Rectal smooth muscle tissue (tissue), 1 donor: ENCODE data around the gene ADAM17.
"Not testable (repeated sequence)": the region's sequence is repeated elsewhere in the genome, so short reads cannot be mapped to it uniquely, and the experiment has no call there.

Experiments
- H3K27ac ChIP-seq: one replicate; pipeline ENCODE4 v1.7.0; 2013; ENCODE audit warnings: low read depth, low read length, inconsistent platforms
- H3K27me3 ChIP-seq: one replicate; pipeline ENCODE4 v1.7.0; 2013; ENCODE audit warnings: low read length; ENCODE audit not compliant: control insufficient read depth, insufficient read depth
- H3K36me3 ChIP-seq: one replicate; pipeline ENCODE4 v1.7.0; 2013; ENCODE audit warnings: low read length; ENCODE audit not compliant: control insufficient read depth, insufficient read depth
- H3K4me1 ChIP-seq: one replicate; pipeline ENCODE4 v1.7.0; 2013; ENCODE audit warnings: low read length; ENCODE audit not compliant: control insufficient read depth, insufficient read depth
- H3K4me3 ChIP-seq: one replicate; pipeline ENCODE4 v1.7.0; 2013; ENCODE audit warnings: low read length
- H3K9ac ChIP-seq: one replicate; pipeline ENCODE4 v1.7.0; 2013; ENCODE audit warnings: low read length

Gene ADAM17

GRCh38 chr2:9535177-9535576 is 20.5 kb downstream of the ADAM17 start:
- Histone ChIP-seq H3K4me3 (no peak overlapping the region), H3K36me3 (no peaks in the 10 kb centered on the region), H3K27ac (no peak overlapping the region), H3K4me1 (no peaks in the 10 kb centered on the region), H3K9ac (no peak overlapping the region), H3K27me3 (no peaks in the 10 kb centered on the region)

DNA sequence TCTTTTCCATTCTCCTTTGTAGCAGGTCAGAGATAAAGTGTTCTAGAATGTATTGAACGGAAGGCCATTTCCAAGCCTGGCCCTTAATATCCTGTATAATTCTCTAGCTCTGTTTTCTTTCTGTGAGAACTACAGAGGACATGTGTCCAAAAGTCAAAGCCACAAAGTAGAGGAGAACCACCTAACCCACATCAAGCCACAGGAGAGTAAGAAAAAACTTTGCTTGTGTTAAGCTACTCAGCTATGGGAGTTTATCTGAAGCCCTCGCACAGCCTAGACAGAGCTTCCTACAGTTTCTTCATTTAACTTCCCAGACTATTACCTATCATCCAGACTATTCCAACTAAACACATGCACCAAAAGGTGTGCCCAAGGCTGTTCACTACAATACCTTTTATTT is 22.0 kb downstream of the ADAM17 start:
- no peak overlapping the region for H3K4me3 ChIP-seq
- H3K9ac ChIP-seq = no peak overlapping the region
- H3K4me1 ChIP-seq = no peaks in the 10 kb centered on the region
- no peaks in the 10 kb centered on the region for H3K27me3 ChIP-seq
- no peaks in the 10 kb centered on the region for H3K36me3 ChIP-seq
- H3K27ac ChIP-seq = no peak overlapping the region

DNA sequence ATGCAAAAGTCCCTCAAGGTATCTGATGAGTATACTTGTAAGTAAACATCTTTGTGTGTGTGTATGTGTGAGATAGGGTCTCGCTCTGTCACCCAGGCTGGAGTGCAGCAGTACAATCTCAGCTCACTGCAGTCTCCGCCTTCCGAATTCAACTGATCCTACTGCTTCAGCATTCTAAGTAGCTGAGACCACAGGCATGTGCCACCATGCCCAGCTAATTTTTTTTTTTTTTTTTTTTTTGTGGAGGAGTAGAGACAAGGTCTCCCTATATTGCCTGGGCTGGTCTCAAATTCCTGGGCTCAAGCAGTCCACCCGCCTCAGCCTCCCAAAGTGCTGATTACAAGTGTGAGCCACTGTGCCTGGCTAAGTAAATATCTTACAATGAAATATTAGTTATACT is 23.2 kb downstream of the ADAM17 start:
- no peaks in the 10 kb centered on the region for H3K4me1 ChIP-seq
- no peak overlapping the region for H3K4me3 ChIP-seq
- H3K36me3 ChIP-seq = no peaks in the 10 kb centered on the region
- H3K27me3 ChIP-seq = no peaks in the 10 kb centered on the region
- H3K27ac ChIP-seq = no peak overlapping the region
- no peak overlapping the region for H3K9ac ChIP-seq

DNA sequence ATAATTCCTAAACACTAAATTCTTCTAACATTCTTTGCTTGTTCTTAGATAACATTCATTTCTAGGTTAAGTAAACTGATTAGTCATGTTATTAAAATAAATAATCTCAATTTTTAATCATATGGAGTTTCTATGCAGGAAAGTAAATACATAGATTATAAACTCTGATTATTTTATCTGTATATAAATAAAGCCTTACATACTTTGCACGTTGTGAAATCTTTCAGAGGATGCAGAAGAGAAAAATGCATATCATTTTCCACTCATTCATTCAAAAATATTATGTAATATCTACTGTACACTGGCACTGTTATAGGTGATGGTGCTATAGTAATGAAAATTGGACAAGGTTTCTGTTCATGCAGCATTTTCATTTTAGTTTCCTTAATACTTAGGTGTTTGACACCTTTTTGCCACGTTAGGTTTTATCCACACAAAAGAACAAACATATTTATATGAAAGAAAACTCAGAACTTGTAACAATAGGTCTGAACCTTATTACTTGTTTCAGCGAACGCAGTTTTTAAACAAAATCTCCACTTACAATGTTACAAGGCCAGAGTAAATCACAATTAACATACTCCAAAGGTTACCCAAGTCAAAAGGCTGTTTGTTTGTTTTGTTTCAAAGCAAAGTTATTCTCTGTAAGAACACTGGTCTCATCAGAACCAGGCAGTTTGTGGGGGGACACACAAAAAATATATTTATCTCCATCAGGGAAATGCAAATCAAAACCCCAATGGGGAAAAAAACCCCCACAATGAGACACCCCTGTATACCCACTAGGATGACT is 27.4 kb downstream of the ADAM17 start:
- no peak overlapping the region for H3K9ac ChIP-seq
- H3K27ac ChIP-seq = no peak overlapping the region
- no peaks in the 10 kb centered on the region for H3K27me3 ChIP-seq
- peaks cover 2% of the 10 kb centered on the region for H3K36me3 ChIP-seq
- H3K4me1 ChIP-seq = no peaks in the 10 kb centered on the region
- no peak overlapping the region for H3K4me3 ChIP-seq

DNA sequence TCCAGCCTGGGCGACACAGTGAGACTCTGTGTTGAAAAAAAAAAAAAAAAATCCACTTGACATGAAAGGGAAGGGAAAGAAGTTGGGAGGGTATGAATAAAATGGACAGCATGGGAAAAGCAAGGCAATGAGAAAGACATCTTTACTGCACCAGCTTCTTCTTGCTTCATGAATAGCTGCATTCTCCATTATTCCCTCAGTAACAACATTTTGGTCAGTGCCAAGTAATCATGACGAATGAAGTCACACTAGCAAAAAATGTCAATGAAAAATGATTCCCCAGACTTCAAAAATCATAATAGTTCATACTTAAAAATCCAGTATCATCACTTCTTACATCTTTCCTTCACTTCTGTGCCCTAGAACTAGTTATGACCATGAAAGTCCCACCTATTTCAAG is 30.4 kb downstream of the ADAM17 start:
- Histone ChIP-seq H3K27ac (no peak overlapping the region), H3K4me3 (no peak overlapping the region), H3K27me3 (no peaks in the 10 kb centered on the region), H3K9ac (no peak overlapping the region), H3K4me1 (no peaks in the 10 kb centered on the region), H3K36me3 (peaks cover 5% of the 10 kb centered on the region)

DNA sequence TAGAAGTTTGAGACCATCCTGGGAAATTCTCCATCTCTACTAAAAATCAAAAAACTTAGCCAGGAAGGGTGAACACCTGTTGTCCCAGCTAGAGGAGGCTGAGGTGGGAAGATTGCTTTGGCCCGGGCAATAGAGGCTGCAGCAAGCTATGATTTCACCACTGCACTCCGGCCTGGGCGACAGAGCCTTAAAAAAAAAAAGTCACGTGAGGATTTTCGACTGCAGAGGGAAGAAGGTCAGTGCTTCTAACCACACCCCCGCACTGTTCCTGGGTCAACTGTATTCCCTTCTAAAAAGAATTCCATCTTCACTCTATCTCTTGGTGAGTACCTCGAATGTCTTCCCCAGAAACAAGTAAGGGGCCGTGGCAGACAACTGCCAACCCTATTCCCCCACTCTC is 31.3 kb downstream of the ADAM17 start:
- H3K9ac ChIP-seq = no peak overlapping the region
- peaks cover 12% of the 10 kb centered on the region for H3K36me3 ChIP-seq
- no peak overlapping the region for H3K4me3 ChIP-seq
- H3K27ac ChIP-seq = no peak overlapping the region
- H3K27me3 ChIP-seq = no peaks in the 10 kb centered on the region
- no peaks in the 10 kb centered on the region for H3K4me1 ChIP-seq

DNA sequence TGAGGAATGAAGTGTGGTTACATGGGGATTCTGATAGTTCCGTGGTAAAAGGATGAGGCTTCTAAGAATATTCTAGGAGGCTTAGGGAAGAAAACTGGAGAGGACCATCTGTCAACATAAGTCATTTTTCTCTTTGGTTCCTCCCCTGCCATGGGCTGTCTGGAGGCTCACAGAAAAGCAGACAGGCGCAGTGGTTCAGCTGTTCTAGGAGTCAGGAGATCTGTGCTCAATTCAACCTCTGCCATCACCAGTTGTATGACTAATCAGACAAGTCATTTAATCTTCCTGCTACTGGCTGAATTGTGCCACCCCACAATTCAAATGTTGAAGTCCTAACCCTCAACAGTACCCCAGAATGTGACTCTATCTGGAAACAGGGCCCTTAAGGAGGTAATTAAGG is 36.4 kb downstream of the ADAM17 start:
- no peak overlapping the region for H3K27ac ChIP-seq
- H3K9ac ChIP-seq = no peak overlapping the region
- no peak overlapping the region for H3K4me3 ChIP-seq
- no peaks in the 10 kb centered on the region for H3K4me1 ChIP-seq
- peaks cover 22% of the 10 kb centered on the region for H3K36me3 ChIP-seq
- H3K27me3 ChIP-seq = no peaks in the 10 kb centered on the region

DNA sequence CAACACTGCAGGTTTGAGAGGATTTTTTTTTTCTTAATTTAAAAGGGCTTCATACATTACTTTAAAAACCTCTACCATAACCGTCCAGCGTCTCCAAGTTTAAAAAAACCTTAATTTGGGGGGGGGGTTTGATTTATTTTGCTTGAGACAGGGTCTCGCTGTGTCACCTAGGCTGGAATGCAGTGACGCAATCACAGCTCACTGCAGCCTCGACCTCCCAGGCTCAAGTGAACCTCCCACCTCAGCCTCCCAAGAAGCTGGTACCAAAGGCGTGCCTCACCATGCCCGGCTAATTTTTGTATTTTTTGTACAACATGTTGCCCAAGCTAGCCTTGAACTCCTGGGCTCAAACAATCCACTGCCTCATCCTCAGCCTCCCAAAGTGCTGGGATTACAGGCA is 36.9 kb downstream of the ADAM17 start:
- H3K27me3 ChIP-seq = no peaks in the 10 kb centered on the region
- H3K9ac ChIP-seq = no peak overlapping the region
- no peaks in the 10 kb centered on the region for H3K4me1 ChIP-seq
- no peak overlapping the region for H3K27ac ChIP-seq
- H3K36me3 ChIP-seq = peaks cover 23% of the 10 kb centered on the region
- H3K4me3 ChIP-seq = no peak overlapping the region

DNA sequence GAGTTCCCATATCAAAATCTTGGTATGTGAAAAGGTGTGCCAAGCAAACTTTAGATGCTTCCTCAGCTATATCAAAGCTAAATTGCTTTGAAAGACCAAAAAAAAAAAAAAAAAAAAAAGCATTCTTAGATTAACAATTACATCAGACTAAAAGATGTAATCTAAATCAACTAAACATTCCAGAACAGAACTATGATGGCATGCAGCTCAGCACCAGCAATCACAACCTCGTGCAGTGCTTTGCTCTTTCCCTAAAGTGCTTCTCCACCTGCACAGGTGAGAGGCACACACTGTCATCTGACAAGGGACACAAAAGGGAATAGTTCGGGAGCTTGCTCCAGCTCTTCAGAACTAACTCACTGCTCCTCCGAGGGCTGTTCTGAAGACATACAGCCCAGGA is 37.5 kb downstream of the ADAM17 start:
- Histone ChIP-seq H3K9ac (no peak overlapping the region), H3K27me3 (no peaks in the 10 kb centered on the region), H3K36me3 (peaks cover 26% of the 10 kb centered on the region), H3K27ac (no peak overlapping the region), H3K4me1 (no peaks in the 10 kb centered on the region), H3K4me3 (no peak overlapping the region)

GRCh38 chr2:9517118-9517782 is 38.4 kb downstream of the ADAM17 start:
- Histone ChIP-seq H3K27ac (no peak overlapping the region), H3K36me3 (peaks cover 25% of the 10 kb centered on the region), H3K4me3 (no peak overlapping the region), H3K4me1 (no peaks in the 10 kb centered on the region), H3K27me3 (no peaks in the 10 kb centered on the region), H3K9ac (no peak overlapping the region)

GRCh38 chr2:9513946-9514345 is 41.7 kb downstream of the ADAM17 start:
- H3K36me3 ChIP-seq = peaks cover 14% of the 10 kb centered on the region
- H3K9ac ChIP-seq = not testable (repeated sequence)

DNA sequence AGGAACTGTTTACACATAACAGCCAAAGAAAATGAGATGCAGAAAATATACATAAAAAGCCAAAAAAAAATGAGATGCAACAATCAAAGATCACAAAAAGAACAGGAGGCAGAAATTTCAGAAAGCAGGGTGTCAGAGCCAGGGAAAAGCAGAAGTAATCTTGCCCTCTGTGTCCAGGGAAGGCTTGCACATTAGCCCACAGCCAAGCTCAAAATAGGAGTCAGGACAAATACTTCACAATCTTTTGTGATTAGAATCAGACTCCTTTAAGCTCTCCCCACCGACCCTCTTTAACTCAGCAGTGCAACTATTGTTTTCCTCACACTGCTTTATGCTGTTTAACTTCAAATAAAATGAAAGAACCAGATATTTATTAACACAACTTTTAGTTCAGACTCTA is 46.7 kb downstream of the ADAM17 start:
- H3K27ac ChIP-seq = no peak overlapping the region
- H3K4me1 ChIP-seq = no peaks in the 10 kb centered on the region
- H3K4me3 ChIP-seq = no peak overlapping the region
- no peak overlapping the region for H3K9ac ChIP-seq
- H3K36me3 ChIP-seq = peaks cover 9% of the 10 kb centered on the region
- H3K27me3 ChIP-seq = no peaks in the 10 kb centered on the region

More at GRCh38 chr2:9513946-9514345, 41.7 kb downstream of the ADAM17 start:
- not testable (repeated sequence) for H3K4me1 ChIP-seq, H3K27ac ChIP-seq, H3K4me3 ChIP-seq, H3K27me3 ChIP-seq

GRCh38 chr2:9498210-9498609 is 57.4 kb downstream of the ADAM17 start:
- no peak overlapping the region for H3K9ac ChIP-seq
- H3K36me3 ChIP-seq = peaks cover 22% of the 10 kb centered on the region
- no peaks in the 10 kb centered on the region for H3K4me1 ChIP-seq
- H3K27me3 ChIP-seq = no peaks in the 10 kb centered on the region
- no peak overlapping the region for H3K27ac ChIP-seq
- H3K4me3 ChIP-seq = no peak overlapping the region
